ENCODE results near the gene TSPAN18. TPM values are rescaled to one million over a fixed set of nuclear protein-coding genes. Genes with fewer than 3 reads are reported as not detected.

The TSPAN18 gene
- total and polyA plus RNA-seq, 10 of the 15 experiments (the other 5 are each of a cell fraction or from before 2014, with no cell fraction given) = 0.02 to 0.77 (median 0.13) TPM; not detected in 1

- Histone ChIP-seq H3K36me3 (ENCODE audit: control insufficient read depth in 2 of 2, insufficient read depth in 2 of 2, low read length in 1 of 2) (no peaks in the 10 kb centered on the region), H3K4me1 (ENCODE audit: control insufficient read depth, insufficient read depth, low read length) (no peaks in the 10 kb centered on the region), H3K27ac (ENCODE audit: control insufficient read depth, insufficient read depth) (no peak overlapping the region), H3K79me2 (ENCODE audit: control insufficient read depth, insufficient read depth, low read length) (no peaks in the 10 kb centered on the region), H3K4me2 (ENCODE audit: control insufficient read depth, insufficient read depth) (no peak overlapping the region), H4K20me1 (ENCODE audit: control insufficient read depth, insufficient read depth) (no peaks in the 10 kb centered on the region; the same call in 1 of the 2 replicates), H3K9ac (ENCODE audit: control insufficient read depth, insufficient read depth, low read length) (no peak overlapping the region), H2AFZ (ENCODE audit: control insufficient read depth, low read depth, low read length) (no peak overlapping the region), H3K27me3 (replicated peaks in 1 of 2; ENCODE audit: control insufficient read depth in 2 of 2, insufficient read depth in 2 of 2, low read length in 1 of 2) (peaks cover 0 to 2% of the 10 kb centered on the region in 2 experiments; a peak in 1 of 4 replicates), H3K4me3 (no peak overlapping the region), H3K9me3 (replicated peaks; ENCODE audit: control insufficient read depth, insufficient read depth, low read length) (no peaks in the 10 kb centered on the region; the same call in 2 of the 3 replicates)
- ChIA-PET POLR2A (no interaction called here), SMC1A (ENCODE audit: uncharacterized antibody, unreplicated experiment) (no interaction called here), RAD21 (ENCODE audit: unreplicated experiment) (no interaction called here), CTCF (no interaction called here)
- no TSS peak for BruUV-seq (replicated peaks)
- ATAC-seq = no peak
- intact Hi-C loops (cut with micrococcal nuclease; ENCODE audit: unreplicated experiment) (no loop called here), in situ Hi-C loops (cut with MboI) (no loop called here)
- FAIRE-seq = no peak
- 24% methylated on average over 8 of the region's 8 CpGs for WGBS (ENCODE audit: insufficient coverage, insufficient replicate concordance, low lambda C conversion rate, missing lambda C conversion rate)
- no peak for DNase-seq (ENCODE audit: low read depth, low spot score)
- TF ChIP-seq ZBTB33 (IDR thresholded peaks at IDR 0.05) (no peak), CHD1 (IDR thresholded peaks at IDR 0.05; ENCODE audit: low read depth, low read length) (no peak), TCF7 (IDR thresholded peaks at IDR 0.05; ENCODE audit: borderline replicate concordance) (no peak), PKNOX1 (IDR thresholded peaks at IDR 0.05) (no peak), ZNF592 (IDR thresholded peaks at IDR 0.05) (no peak), ATF7 (IDR thresholded peaks at IDR 0.05; ENCODE audit: low read depth) (no peak), SP1 (IDR thresholded peaks at IDR 0.05; ENCODE audit: low read depth, low read length) (no peak), RCOR1 (conservative IDR thresholded peaks at IDR 0.05; ENCODE audit: low read depth, low read length) (no peak), TAF1 (IDR thresholded peaks at IDR 0.05; ENCODE audit: borderline replicate concordance, low read depth, low read length) (no peak), ETV6 (conservative IDR thresholded peaks at IDR 0.05 in 1 of 2, IDR thresholded peaks at IDR 0.05 in 1 of 2; ENCODE audit: borderline replicate concordance in 1 of 2, low read depth in 1 of 2) (no peak), HDGF (IDR thresholded peaks at IDR 0.05) (no peak), CHD2 (IDR thresholded peaks at IDR 0.05; ENCODE audit: borderline replicate concordance, low read depth, low read length) (no peak), ZBTB4 (CRISPR knock-in tag; IDR thresholded peaks at IDR 0.05) (no peak), PAX5 (IDR thresholded peaks at IDR 0.05; ENCODE audit: borderline replicate concordance, low read depth, low read length) (no peak)
These were observed 27.3 kb downstream of the TSPAN18 start for GRCh38 chr11:44753961-44754645.
